ENCODE data around the gene DMTF1. TPM values are rescaled to one million over a fixed set of nuclear protein-coding genes. Genes with fewer than 3 reads are reported as not detected.
A peak's percentile ranks its signal among the peaks of the same experiment; 100 is the strongest.

Gene DMTF1
- total RNA-seq, 3 donors from 2014 or later, result 85.9 to 185 (median 118) TPM

DNA sequence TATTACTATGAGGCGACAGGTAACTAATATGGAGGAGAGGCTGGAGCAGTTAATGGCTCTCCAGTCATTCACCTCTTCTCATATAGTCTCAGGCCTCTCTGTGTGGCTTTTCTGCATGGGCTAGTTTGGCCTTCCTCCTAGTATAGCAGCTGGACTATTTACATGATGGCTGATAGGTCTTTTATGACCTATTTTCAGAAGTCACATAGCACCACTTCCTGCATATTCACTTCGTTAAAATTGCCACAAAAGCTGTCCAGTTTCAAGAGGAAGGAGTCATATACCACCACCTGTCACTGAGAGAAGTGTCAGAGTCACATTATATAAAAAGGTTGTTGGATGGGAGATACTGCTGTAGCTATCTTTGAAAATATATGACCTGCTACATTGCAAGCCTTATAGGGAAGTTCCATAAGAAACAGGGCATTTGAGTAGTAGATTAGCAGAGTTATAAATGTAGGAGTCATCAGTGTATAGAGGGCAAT lies 8.0 kb upstream of the DMTF1 start:
- Histone ChIP-seq H3K4me3 (no peak overlapping the region), H3K9me3 (no peaks in the 10 kb centered on the region), H3K36me3 (no peaks in the 10 kb centered on the region), H3K4me1 (no peaks in the 10 kb centered on the region), H3K27ac (no peak overlapping the region), H3K27me3 (no peaks in the 10 kb centered on the region)
- no peak for DNase-seq (ENCODE audit: low spot score in 2 of 2)
- TF ChIP-seq POLR2A (IDR thresholded peaks at IDR 0.05) (no peak), POLR2AphosphoS5 (IDR thresholded peaks at IDR 0.05) (no peak), CTCF (IDR thresholded peaks at IDR 0.05) (no peak)
- intact Hi-C loops (cut with DNase I; ENCODE audit: low total_unique reads), result loop anchor here (5.0 kb wide), 1 partner anchor 212 kb away; no protein-coding TSS in a partner anchor

- TF ChIP-seq POLR2A (IDR thresholded peaks at IDR 0.05), result no peak
- TF ChIP-seq POLR2AphosphoS5 (IDR thresholded peaks at IDR 0.05), result no peak
- no peak for TF ChIP-seq CTCF (IDR thresholded peaks at IDR 0.05)
- Histone ChIP-seq H3K27ac (no peak overlapping the region), H3K4me3 (no peak overlapping the region), H3K9me3 (no peaks in the 10 kb centered on the region), H3K36me3 (no peaks in the 10 kb centered on the region), H3K4me1 (no peaks in the 10 kb centered on the region), H3K27me3 (no peaks in the 10 kb centered on the region)
- DNase-seq (ENCODE audit: low spot score in 2 of 2), result peak in 1 of 2 donors; percentile 46
- intact Hi-C loops (cut with DNase I; ENCODE audit: low total_unique reads), result no loop called here
These were observed 5.4 kb upstream of the DMTF1 start for GRCh38 chr7:87146740-87147386.

DNA sequence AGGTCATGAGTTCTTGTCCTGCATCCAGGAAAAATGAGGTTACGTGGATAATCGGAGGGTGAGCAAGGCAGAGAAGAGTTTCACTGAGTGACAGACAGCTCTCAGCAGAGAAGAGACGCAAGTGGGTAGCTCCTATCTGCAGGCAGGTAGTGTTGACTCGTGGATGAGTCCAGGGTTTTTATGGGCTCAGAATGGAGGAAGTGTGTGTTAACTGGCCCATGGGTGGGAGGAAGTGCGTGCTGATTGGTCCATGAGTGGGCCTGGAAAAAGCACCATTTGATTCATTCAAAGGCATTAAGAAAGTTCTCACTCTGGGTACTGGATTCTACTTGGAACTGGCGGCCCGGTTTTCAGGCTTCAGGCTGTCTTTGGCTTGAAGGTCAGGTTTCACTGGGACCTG lies 4.8 kb upstream of the DMTF1 start:
- Histone ChIP-seq H3K27me3 (no peaks in the 10 kb centered on the region), H3K9me3 (no peaks in the 10 kb centered on the region), H3K4me1 (no peaks in the 10 kb centered on the region), H3K4me3 (no peak overlapping the region), H3K27ac (no peak overlapping the region), H3K36me3 (no peaks in the 10 kb centered on the region)
- intact Hi-C loops (cut with DNase I; ENCODE audit: low total_unique reads), result no loop called here
- no peak for TF ChIP-seq POLR2AphosphoS5 (IDR thresholded peaks at IDR 0.05)
- TF ChIP-seq CTCF (IDR thresholded peaks at IDR 0.05), result no peak
- TF ChIP-seq POLR2A (IDR thresholded peaks at IDR 0.05), result no peak
- no peak for DNase-seq (ENCODE audit: low spot score in 2 of 2)

GRCh38 chr7:87148332-87148955 lies 3.8 kb upstream of the DMTF1 start:
- H3K4me3 ChIP-seq, result no peak overlapping the region
- intact Hi-C loops (cut with DNase I; ENCODE audit: low total_unique reads), result no loop called here
- H3K4me1 ChIP-seq, result no peaks in the 10 kb centered on the region
- H3K27me3 ChIP-seq, result no peaks in the 10 kb centered on the region
- DNase-seq (ENCODE audit: low spot score in 2 of 2), result no peak
- H3K36me3 ChIP-seq, result no peaks in the 10 kb centered on the region
- no peak overlapping the region for H3K27ac ChIP-seq
- no peaks in the 10 kb centered on the region for H3K9me3 ChIP-seq
- peak in 2 of 3 donors; percentile 48 to 59 for TF ChIP-seq CTCF (IDR thresholded peaks at IDR 0.05)
- no peak for TF ChIP-seq POLR2A (IDR thresholded peaks at IDR 0.05)
